KBM-7 (cell line): Measurements from ENCODE around the gene PLEKHB2.
"Not testable (repeated sequence)": the region's sequence is repeated elsewhere in the genome, so short reads cannot be mapped to it uniquely, and the experiment has no call there.

Experiments used
- DNase-seq: peaks from one replicate; pipeline ENCODE4 v3.0.0-alpha.2; 2015
- in situ Hi-C: fragments of 300-500 bp; cut with MboI; formaldehyde crosslinking; loops from 2 replicates; pipeline ENCODE4 v1.14.3; 2020; ENCODE audit warnings: low sequenced_read_pairs, low pct_unique_long_range_greater_than_20kb, mixed read lengths

Gene PLEKHB2

GRCh38 chr2:131105156-131105949, at the start of gene PLEKHB2:
TSS of gene PLEKHB2 (plus strand) at chr2:131105336. CDS start at chr2:131120942, 15,606 bp downstream.
- peak; percentile 96 for DNase-seq
- in situ Hi-C loops: no loop called here

GRCh38 chr2:131056204-131056931, 48.8 kb upstream of the PLEKHB2 start:
- in situ Hi-C loops: no loop called here
- DNase-seq: no peak

GRCh38 chr2:131056932-131057287, 48.2 kb upstream of the PLEKHB2 start:
- in situ Hi-C loops: no loop called here
- no peak for DNase-seq

GRCh38 chr2:131058214-131058843, 46.8 kb upstream of the PLEKHB2 start:
- in situ Hi-C loops: no loop called here
- no peak for DNase-seq

GRCh38 chr2:131058920-131059319, 46.2 kb upstream of the PLEKHB2 start:
- in situ Hi-C loops: no loop called here
- DNase-seq: no peak

- DNase-seq: no peak
- in situ Hi-C loops: no loop called here
These were observed 41.4 kb upstream of the PLEKHB2 start for GRCh38 chr2:131063501-131064283.

- no peak for DNase-seq
- in situ Hi-C loops: no loop called here
These were observed 40.3 kb upstream of the PLEKHB2 start for GRCh38 chr2:131064589-131065512.

GRCh38 chr2:131067465-131068125, 37.5 kb upstream of the PLEKHB2 start:
- no peak for DNase-seq
- in situ Hi-C loops: no loop called here

GRCh38 chr2:131068172-131068571, 37.0 kb upstream of the PLEKHB2 start:
- DNase-seq, in situ Hi-C loops: not testable (repeated sequence)

- in situ Hi-C loops, DNase-seq: not testable (repeated sequence)
These were observed 29.6 kb upstream of the PLEKHB2 start for GRCh38 chr2:131075578-131075977.

GRCh38 chr2:131076707-131077106, 28.4 kb upstream of the PLEKHB2 start:
- no peak for DNase-seq
- in situ Hi-C loops: no loop called here

- no peak for DNase-seq
These were observed 27.8 kb upstream of the PLEKHB2 start for GRCh38 chr2:131077182-131077846.

GRCh38 chr2:131077966-131078365, 27.2 kb upstream of the PLEKHB2 start:
- DNase-seq: no peak
- in situ Hi-C loops: no loop called here

More at GRCh38 chr2:131077182-131077846, 27.8 kb upstream of the PLEKHB2 start:
- in situ Hi-C loops: no loop called here

GRCh38 chr2:131079931-131080330, 25.2 kb upstream of the PLEKHB2 start:
- in situ Hi-C loops, DNase-seq: not testable (repeated sequence)

- in situ Hi-C loops: no loop called here
- no peak for DNase-seq
These were observed 23.9 kb upstream of the PLEKHB2 start for GRCh38 chr2:131081190-131081589.

- in situ Hi-C loops: no loop called here
- no peak for DNase-seq
These were observed 19.5 kb upstream of the PLEKHB2 start for GRCh38 chr2:131085646-131086045.

GRCh38 chr2:131092458-131093005, 12.6 kb upstream of the PLEKHB2 start:
- DNase-seq: peak; percentile 20
- in situ Hi-C loops: no loop called here
